ENCODE data around the gene PCCA. TPM values are rescaled to one million over a fixed set of nuclear protein-coding genes. Genes with fewer than 3 reads are reported as not detected.

Gene PCCA
- total RNA-seq, 3 donors from 2014 or later, result 55.7 to 98.6 (median 70.5) TPM

- ATAC-seq (no peak), DNase-seq (no peak)
- intact Hi-C loops (cut with DNase I, micrococcal nuclease), result no loop called here
- no peak overlapping the region for H3K4me3 ChIP-seq
- no peak for TF ChIP-seq CTCF (IDR thresholded peaks at IDR 0.05)
- H3K9me3 ChIP-seq, result no peaks in the 10 kb centered on the region
- H3K4me1 ChIP-seq (ENCODE audit: low read depth), result no peaks in the 10 kb centered on the region
- no peaks in the 10 kb centered on the region for H3K36me3 ChIP-seq (ENCODE audit: low read depth)
These were observed 463.9 kb downstream of the PCCA start for GRCh38 chr13:100552755-100553154.

GRCh38 chr13:100559886-100560285 lies 471.0 kb downstream of the PCCA start:
- no peak for ATAC-seq
- Histone ChIP-seq H3K4me3 (no peak overlapping the region), H3K4me1 (ENCODE audit: low read depth) (no peaks in the 10 kb centered on the region), H3K36me3 (ENCODE audit: low read depth) (no peaks in the 10 kb centered on the region), H3K9me3 (no peaks in the 10 kb centered on the region)
- no peak for DNase-seq
- intact Hi-C loops (cut with DNase I, micrococcal nuclease), result no loop called here
- TF ChIP-seq CTCF (IDR thresholded peaks at IDR 0.05), result no peak

GRCh38 chr13:100560498-100561157 lies 471.7 kb downstream of the PCCA start:
- TF ChIP-seq CTCF (IDR thresholded peaks at IDR 0.05), result no peak
- Histone ChIP-seq H3K36me3 (ENCODE audit: low read depth) (no peaks in the 10 kb centered on the region), H3K9me3 (no peaks in the 10 kb centered on the region), H3K4me1 (ENCODE audit: low read depth) (no peaks in the 10 kb centered on the region), H3K4me3 (no peak overlapping the region)
- intact Hi-C loops (cut with DNase I, micrococcal nuclease), result no loop called here
- ATAC-seq (no peak), DNase-seq (no peak)

GRCh38 chr13:100561158-100561499 lies 472.2 kb downstream of the PCCA start:
- no peak for TF ChIP-seq CTCF (IDR thresholded peaks at IDR 0.05)
- H3K4me3 ChIP-seq, result no peak overlapping the region
- no peaks in the 10 kb centered on the region for H3K9me3 ChIP-seq
- ATAC-seq (no peak), DNase-seq (no peak)
- intact Hi-C loops (cut with DNase I, micrococcal nuclease), result no loop called here
- H3K4me1 ChIP-seq (ENCODE audit: low read depth), result no peaks in the 10 kb centered on the region
- H3K36me3 ChIP-seq (ENCODE audit: low read depth), result no peaks in the 10 kb centered on the region

- H3K4me3 ChIP-seq, result no peak overlapping the region
- no peaks in the 10 kb centered on the region for H3K4me1 ChIP-seq (ENCODE audit: low read depth)
- no peaks in the 10 kb centered on the region for H3K36me3 ChIP-seq (ENCODE audit: low read depth)
- intact Hi-C loops (cut with DNase I, micrococcal nuclease), result no loop called here
- no peak for DNase-seq
- TF ChIP-seq CTCF (IDR thresholded peaks at IDR 0.05), result no peak
- H3K9me3 ChIP-seq, result no peaks in the 10 kb centered on the region
- ATAC-seq, result no peak
These were observed 472.8 kb downstream of the PCCA start for GRCh38 chr13:100561599-100562204.

Data from mucosa of descending colon (tissue), 3 donors.